Stimulated activated naive CD4-positive, alpha-beta T cell treated with Interleukin-2 at 50 U/mL for 16 hours (primary cell): ENCODE data around the gene BTD.

Experiments used
- DNase-seq: peaks from one replicate; lab custom pipeline; 2025; lab: John Stamatoyannopoulos, UW

The BTD gene

GRCh38 chr3:15637131-15637951 lies 35.8 kb downstream of the BTD start:
- no peak for DNase-seq

- DNase-seq: no peak
These were observed 36.8 kb downstream of the BTD start for GRCh38 chr3:15638193-15638890.

GRCh38 chr3:15638891-15639262 lies 37.3 kb downstream of the BTD start:
- no peak for DNase-seq

- no peak for DNase-seq
These were observed 43.7 kb downstream of the BTD start for GRCh38 chr3:15645246-15645645.

GRCh38 chr3:15645740-15646501 lies 44.4 kb downstream of the BTD start:
- DNase-seq: no peak

GRCh38 chr3:15646851-15647511 lies 45.4 kb downstream of the BTD start:
- DNase-seq: no peak

GRCh38 chr3:15647611-15648167 lies 46.1 kb downstream of the BTD start:
- peak; percentile 24 for DNase-seq

- DNase-seq: no peak
These were observed 47.8 kb downstream of the BTD start for GRCh38 chr3:15649341-15649740.

- DNase-seq: no peak
These were observed 48.3 kb downstream of the BTD start for GRCh38 chr3:15649858-15650257.

- DNase-seq: no peak
These were observed 49.9 kb downstream of the BTD start for GRCh38 chr3:15651396-15651795.

GRCh38 chr3:15653321-15653720 lies 51.8 kb downstream of the BTD start:
- DNase-seq: no peak

GRCh38 chr3:15654127-15654526 lies 52.6 kb downstream of the BTD start:
- no peak for DNase-seq

- no peak for DNase-seq
These were observed 53.3 kb downstream of the BTD start for GRCh38 chr3:15654891-15655290.

- DNase-seq: no peak
These were observed 54.8 kb downstream of the BTD start for GRCh38 chr3:15656342-15656741.

GRCh38 chr3:15657016-15657415 lies 55.5 kb downstream of the BTD start:
- DNase-seq: no peak

- DNase-seq: no peak
These were observed 57.9 kb downstream of the BTD start for GRCh38 chr3:15659254-15659975.

- DNase-seq: no peak
These were observed 58.8 kb downstream of the BTD start for GRCh38 chr3:15660055-15660935.

GRCh38 chr3:15664144-15664543 lies 62.6 kb downstream of the BTD start:
- no peak for DNase-seq

GRCh38 chr3:15665510-15666150 lies 64.1 kb downstream of the BTD start:
- DNase-seq: no peak

GRCh38 chr3:15666277-15666676 lies 64.7 kb downstream of the BTD start:
- DNase-seq: no peak
